ENCODE data around the gene SPECC1.
"Not testable (repeated sequence)": the region's sequence is repeated elsewhere in the genome, so short reads cannot be mapped to it uniquely, and the experiment has no call there.

SPECC1 gene

GRCh38 chr17:20096430-20096829 lies 87.3 kb downstream of the SPECC1 start:
- no peak for DNase-seq (ENCODE audit: low read depth)
- H3K4me3 ChIP-seq (ENCODE audit: low read depth, low read length) = no peak overlapping the region
- no peak for TF ChIP-seq CTCF (IDR thresholded peaks at IDR 0.05; ENCODE audit: control insufficient read depth, extremely low read depth, insufficient read depth)

- no peak for DNase-seq (ENCODE audit: low read depth)
- no peak overlapping the region for H3K4me3 ChIP-seq (ENCODE audit: low read depth, low read length)
- no peak for TF ChIP-seq CTCF (IDR thresholded peaks at IDR 0.05; ENCODE audit: control insufficient read depth, extremely low read depth, insufficient read depth)
These were observed 88.2 kb downstream of the SPECC1 start for GRCh38 chr17:20097330-20097729.

- no peak for DNase-seq (ENCODE audit: low read depth)
- no peak overlapping the region for H3K4me3 ChIP-seq (ENCODE audit: low read depth, low read length)
- TF ChIP-seq CTCF (IDR thresholded peaks at IDR 0.05; ENCODE audit: control insufficient read depth, extremely low read depth, insufficient read depth) = no peak
These were observed 89.2 kb downstream of the SPECC1 start for GRCh38 chr17:20098314-20098713.

GRCh38 chr17:20100806-20101205 lies 91.6 kb downstream of the SPECC1 start:
- not testable (repeated sequence) for DNase-seq (ENCODE audit: low read depth)

GRCh38 chr17:20103454-20104446 lies 94.6 kb downstream of the SPECC1 start:
- no peak for TF ChIP-seq CTCF (IDR thresholded peaks at IDR 0.05; ENCODE audit: control insufficient read depth, extremely low read depth, insufficient read depth)
- H3K4me3 ChIP-seq (ENCODE audit: low read depth, low read length) = no peak overlapping the region
- no peak for DNase-seq (ENCODE audit: low read depth)

More at GRCh38 chr17:20100806-20101205, 91.6 kb downstream of the SPECC1 start:
- not testable (repeated sequence) for H3K4me3 ChIP-seq (ENCODE audit: low read depth, low read length)

GRCh38 chr17:20105539-20106280 lies 96.6 kb downstream of the SPECC1 start:
- DNase-seq (ENCODE audit: low read depth) = no peak
- TF ChIP-seq CTCF (IDR thresholded peaks at IDR 0.05; ENCODE audit: control insufficient read depth, extremely low read depth, insufficient read depth) = no peak
- no peak overlapping the region for H3K4me3 ChIP-seq (ENCODE audit: low read depth, low read length)

- not testable (repeated sequence) for DNase-seq (ENCODE audit: low read depth); H3K4me3 ChIP-seq (ENCODE audit: low read depth, low read length)
These were observed 97.3 kb downstream of the SPECC1 start for GRCh38 chr17:20106446-20106845.
